ENCODE data around the gene FGF12. TPM values are rescaled to one million over a fixed set of nuclear protein-coding genes. Genes with fewer than 3 reads are reported as not detected.

The FGF12 gene
- total and polyA plus RNA-seq, 7 experiments from 2014 or later: not detected

GRCh38 chr3:192608726-192609600 is 118.4 kb downstream of the FGF12 start:
- H3K4me1 Mint-ChIP-seq: no peaks in the 10 kb centered on the region
- no peaks in the 10 kb centered on the region for H3K36me3 Mint-ChIP-seq
- H3K4me3 ChIP-seq (ENCODE audit: low read length): no peak overlapping the region
- H3K9me3 Mint-ChIP-seq: peaks cover 0 to 5% (median 0%) of the 10 kb centered on the region in 11 donors
- H3K4me1 ChIP-seq (ENCODE audit: control insufficient read depth in 2 of 2, insufficient read depth in 2 of 2, low read length in 2 of 2): no peaks in the 10 kb centered on the region
- ChIA-PET CTCF (no interaction called here), POLR2A (no interaction called here)
- no peaks in the 10 kb centered on the region for H3K27me3 ChIP-seq (ENCODE audit: control insufficient read depth in 2 of 2, insufficient read depth in 2 of 2, low read length in 2 of 2)
- no peak for DNase-seq
- H3K27ac ChIP-seq (ENCODE audit: low read depth, low read length): no peak overlapping the region
- peaks cover 0 to 3% (median 0%) of the 10 kb centered on the region in 5 donors for H3K27me3 Mint-ChIP-seq
- H3K4me3 Mint-ChIP-seq: no peak overlapping the region
- no peaks in the 10 kb centered on the region for H3K36me3 ChIP-seq (ENCODE audit: control insufficient read depth in 2 of 3, insufficient read depth in 3 of 3, low read length in 3 of 3)
- intact Hi-C loops (cut with micrococcal nuclease): no loop called here
- H3K9me3 ChIP-seq (ENCODE audit: control insufficient read depth in 2 of 3, low read length in 3 of 3): no peaks in the 10 kb centered on the region
- H3K27ac Mint-ChIP-seq: no peak overlapping the region
- ATAC-seq: no peak

GRCh38 chr3:192607798-192608197 is 119.5 kb downstream of the FGF12 start:
- peaks cover 0 to under 1% (median 0%) of the 10 kb centered on the region in 5 donors for H3K27me3 Mint-ChIP-seq
- no peaks in the 10 kb centered on the region for H3K9me3 ChIP-seq (ENCODE audit: control insufficient read depth in 2 of 3, low read length in 3 of 3)
- ChIA-PET POLR2A (no interaction called here), CTCF (no interaction called here)
- H3K27me3 ChIP-seq (ENCODE audit: control insufficient read depth in 2 of 2, insufficient read depth in 2 of 2, low read length in 2 of 2): no peaks in the 10 kb centered on the region
- H3K4me1 Mint-ChIP-seq: no peaks in the 10 kb centered on the region
- H3K4me3 Mint-ChIP-seq: no peak overlapping the region
- H3K36me3 Mint-ChIP-seq: peaks cover 0 to 4% (median 0%) of the 10 kb centered on the region in 5 donors
- H3K27ac ChIP-seq (ENCODE audit: low read depth, low read length): no peak overlapping the region
- intact Hi-C loops (cut with micrococcal nuclease): no loop called here
- H3K27ac Mint-ChIP-seq: no peak overlapping the region
- H3K4me1 ChIP-seq (ENCODE audit: control insufficient read depth in 2 of 2, insufficient read depth in 2 of 2, low read length in 2 of 2): no peaks in the 10 kb centered on the region
- peaks cover 2 to 11% (median 7%) of the 10 kb centered on the region in 11 donors for H3K9me3 Mint-ChIP-seq
- DNase-seq (no peak), ATAC-seq (no peak)
- no peak overlapping the region for H3K4me3 ChIP-seq (ENCODE audit: low read length)
- H3K36me3 ChIP-seq (ENCODE audit: control insufficient read depth in 2 of 3, insufficient read depth in 3 of 3, low read length in 3 of 3): no peaks in the 10 kb centered on the region

GRCh38 chr3:192597913-192598312 is 129.4 kb downstream of the FGF12 start:
- no peaks in the 10 kb centered on the region for H3K4me1 Mint-ChIP-seq

GRCh38 chr3:192597506-192597905 is 129.8 kb downstream of the FGF12 start:
- no peak for ATAC-seq
- CTCF ChIA-PET: no interaction called here

More at GRCh38 chr3:192597913-192598312, 129.4 kb downstream of the FGF12 start:
- H3K27me3 ChIP-seq (ENCODE audit: control insufficient read depth in 2 of 2, insufficient read depth in 2 of 2, low read length in 2 of 2): no peaks in the 10 kb centered on the region
- Mint-ChIP-seq H3K4me3 (no peak overlapping the region), H3K36me3 (peaks cover 0 to 5% (median 0%) of the 10 kb centered on the region in 5 donors), H3K9me3 (peaks cover 1 to 31% (median 11%) of the 10 kb centered on the region in 11 donors), H3K27me3 (peaks cover 0 to 12% (median 7%) of the 10 kb centered on the region in 5 donors), H3K27ac (no peak overlapping the region)
- H3K4me1 ChIP-seq (ENCODE audit: control insufficient read depth in 2 of 2, insufficient read depth in 2 of 2, low read length in 2 of 2): no peaks in the 10 kb centered on the region
- no peak for DNase-seq
- POLR2A ChIA-PET: no interaction called here
- no peaks in the 10 kb centered on the region for H3K9me3 ChIP-seq (ENCODE audit: control insufficient read depth in 2 of 3, low read length in 3 of 3)
- CTCF ChIA-PET: no interaction called here
- H3K36me3 ChIP-seq (ENCODE audit: control insufficient read depth in 2 of 3, insufficient read depth in 3 of 3, low read length in 3 of 3): no peaks in the 10 kb centered on the region
- intact Hi-C loops (cut with micrococcal nuclease): no loop called here
- H3K27ac ChIP-seq (ENCODE audit: low read depth, low read length): no peak overlapping the region
- ATAC-seq: no peak
- no peak overlapping the region for H3K4me3 ChIP-seq (ENCODE audit: low read length)

GRCh38 chr3:192578729-192579128 is 148.6 kb downstream of the FGF12 start:
- intact Hi-C loops (cut with micrococcal nuclease): no loop called here
- ATAC-seq (no peak), DNase-seq (no peak)
- no peaks in the 10 kb centered on the region for H3K36me3 Mint-ChIP-seq
- Histone ChIP-seq H3K4me1 (ENCODE audit: control insufficient read depth in 2 of 2, insufficient read depth in 2 of 2, low read length in 2 of 2) (no peaks in the 10 kb centered on the region), H3K27ac (ENCODE audit: low read depth, low read length) (no peak overlapping the region), H3K27me3 (ENCODE audit: control insufficient read depth in 2 of 2, insufficient read depth in 2 of 2, low read length in 2 of 2) (no peaks in the 10 kb centered on the region), H3K9me3 (ENCODE audit: control insufficient read depth in 2 of 3, low read length in 3 of 3) (no peaks in the 10 kb centered on the region), H3K4me3 (ENCODE audit: low read length) (no peak overlapping the region), H3K36me3 (ENCODE audit: control insufficient read depth in 2 of 3, insufficient read depth in 3 of 3, low read length in 3 of 3) (no peaks in the 10 kb centered on the region)
- ChIA-PET POLR2A (no interaction called here), CTCF (no interaction called here)
- H3K4me1 Mint-ChIP-seq: no peaks in the 10 kb centered on the region
- no peak overlapping the region for H3K4me3 Mint-ChIP-seq
- no peak overlapping the region for H3K27ac Mint-ChIP-seq
- peaks cover 0 to 7% (median 0%) of the 10 kb centered on the region in 11 donors for H3K9me3 Mint-ChIP-seq
- peaks cover 0 to 11% (median 3%) of the 10 kb centered on the region in 5 donors for H3K27me3 Mint-ChIP-seq

More at GRCh38 chr3:192597506-192597905, 129.8 kb downstream of the FGF12 start:
- Mint-ChIP-seq H3K27ac (no peak overlapping the region), H3K4me3 (no peak overlapping the region), H3K4me1 (no peaks in the 10 kb centered on the region), H3K9me3 (peaks cover 1 to 27% (median 9%) of the 10 kb centered on the region in 11 donors), H3K27me3 (peaks cover 0 to 12% (median 7%) of the 10 kb centered on the region in 5 donors), H3K36me3 (peaks cover 0 to 5% (median 0%) of the 10 kb centered on the region in 5 donors)
- Histone ChIP-seq H3K36me3 (ENCODE audit: control insufficient read depth in 2 of 3, insufficient read depth in 3 of 3, low read length in 3 of 3) (no peaks in the 10 kb centered on the region), H3K4me1 (ENCODE audit: control insufficient read depth in 2 of 2, insufficient read depth in 2 of 2, low read length in 2 of 2) (no peaks in the 10 kb centered on the region), H3K27me3 (ENCODE audit: control insufficient read depth in 2 of 2, insufficient read depth in 2 of 2, low read length in 2 of 2) (no peaks in the 10 kb centered on the region), H3K4me3 (ENCODE audit: low read length) (no peak overlapping the region), H3K9me3 (ENCODE audit: control insufficient read depth in 2 of 3, low read length in 3 of 3) (no peaks in the 10 kb centered on the region), H3K27ac (ENCODE audit: low read depth, low read length) (no peak overlapping the region)
- intact Hi-C loops (cut with micrococcal nuclease): no loop called here
- no peak for DNase-seq
- POLR2A ChIA-PET: no interaction called here

GRCh38 chr3:192577811-192578210 is 149.5 kb downstream of the FGF12 start:
- no peaks in the 10 kb centered on the region for H3K4me1 ChIP-seq (ENCODE audit: control insufficient read depth in 2 of 2, insufficient read depth in 2 of 2, low read length in 2 of 2)
- H3K36me3 ChIP-seq (ENCODE audit: control insufficient read depth in 2 of 3, insufficient read depth in 3 of 3, low read length in 3 of 3): no peaks in the 10 kb centered on the region
- Mint-ChIP-seq H3K4me3 (no peak overlapping the region), H3K27ac (no peak overlapping the region), H3K4me1 (no peaks in the 10 kb centered on the region), H3K36me3 (no peaks in the 10 kb centered on the region), H3K9me3 (peaks cover 0 to 7% (median 0%) of the 10 kb centered on the region in 11 donors), H3K27me3 (peaks cover 0 to 11% (median 5%) of the 10 kb centered on the region in 5 donors)
- ChIA-PET POLR2A (no interaction called here), CTCF (no interaction called here)
- H3K27ac ChIP-seq (ENCODE audit: low read depth, low read length): no peak overlapping the region
- no peak overlapping the region for H3K4me3 ChIP-seq (ENCODE audit: low read length)
- DNase-seq (no peak), ATAC-seq (no peak)
- H3K9me3 ChIP-seq (ENCODE audit: control insufficient read depth in 2 of 3, low read length in 3 of 3): no peaks in the 10 kb centered on the region
- intact Hi-C loops (cut with micrococcal nuclease): no loop called here
- no peaks in the 10 kb centered on the region for H3K27me3 ChIP-seq (ENCODE audit: control insufficient read depth in 2 of 2, insufficient read depth in 2 of 2, low read length in 2 of 2)

- H3K4me3 Mint-ChIP-seq: no peak overlapping the region
- peaks cover 0 to 7% (median 0%) of the 10 kb centered on the region in 11 donors for H3K9me3 Mint-ChIP-seq
- CTCF ChIA-PET: no interaction called here
- no peaks in the 10 kb centered on the region for H3K4me1 Mint-ChIP-seq
- POLR2A ChIA-PET: no interaction called here
- H3K4me3 ChIP-seq (ENCODE audit: low read length): no peak overlapping the region
- H3K27ac Mint-ChIP-seq: no peak overlapping the region
- no peaks in the 10 kb centered on the region for H3K36me3 ChIP-seq (ENCODE audit: control insufficient read depth in 2 of 3, insufficient read depth in 3 of 3, low read length in 3 of 3)
- H3K4me1 ChIP-seq (ENCODE audit: control insufficient read depth in 2 of 2, insufficient read depth in 2 of 2, low read length in 2 of 2): no peaks in the 10 kb centered on the region
- no peaks in the 10 kb centered on the region for H3K36me3 Mint-ChIP-seq
- H3K27me3 ChIP-seq (ENCODE audit: control insufficient read depth in 2 of 2, insufficient read depth in 2 of 2, low read length in 2 of 2): no peaks in the 10 kb centered on the region
- H3K27ac ChIP-seq (ENCODE audit: low read depth, low read length): no peak overlapping the region
- ATAC-seq (no peak), DNase-seq (no peak)
- no peaks in the 10 kb centered on the region for H3K9me3 ChIP-seq (ENCODE audit: control insufficient read depth in 2 of 3, low read length in 3 of 3)
- intact Hi-C loops (cut with micrococcal nuclease): no loop called here
- peaks cover under 1 to 12% (median 6%) of the 10 kb centered on the region in 5 donors for H3K27me3 Mint-ChIP-seq
Observed at GRCh38 chr3:192577271-192577670, 150.1 kb downstream of the FGF12 start.
